ENCODE results near the gene KLHL35.

DNA sequence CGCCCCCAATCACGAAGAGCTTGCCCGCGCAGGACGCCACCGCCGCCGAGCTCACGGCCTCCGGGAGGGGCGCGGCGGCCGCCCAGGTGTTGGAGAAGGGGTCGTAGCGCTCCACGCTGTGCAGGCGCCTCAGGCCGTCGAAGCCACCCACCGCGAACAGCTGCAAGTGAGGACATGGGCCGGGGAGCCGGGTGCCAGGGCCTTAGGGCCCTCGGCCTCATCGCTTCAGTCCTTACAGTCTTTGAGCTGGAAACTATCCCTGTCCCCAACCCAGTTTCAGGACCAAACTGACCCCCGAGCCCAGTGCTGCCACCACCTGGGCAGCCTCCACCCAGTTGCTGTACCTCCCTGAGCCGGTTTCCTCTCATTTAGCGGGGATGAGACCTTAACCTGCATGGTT, 7.6 kb downstream of the KLHL35 start:
- TF ChIP-seq EZH2 (IDR thresholded peaks at IDR 0.05; ENCODE audit: low read length, missing control alignments): no peak
- TF ChIP-seq, protein P1, sequence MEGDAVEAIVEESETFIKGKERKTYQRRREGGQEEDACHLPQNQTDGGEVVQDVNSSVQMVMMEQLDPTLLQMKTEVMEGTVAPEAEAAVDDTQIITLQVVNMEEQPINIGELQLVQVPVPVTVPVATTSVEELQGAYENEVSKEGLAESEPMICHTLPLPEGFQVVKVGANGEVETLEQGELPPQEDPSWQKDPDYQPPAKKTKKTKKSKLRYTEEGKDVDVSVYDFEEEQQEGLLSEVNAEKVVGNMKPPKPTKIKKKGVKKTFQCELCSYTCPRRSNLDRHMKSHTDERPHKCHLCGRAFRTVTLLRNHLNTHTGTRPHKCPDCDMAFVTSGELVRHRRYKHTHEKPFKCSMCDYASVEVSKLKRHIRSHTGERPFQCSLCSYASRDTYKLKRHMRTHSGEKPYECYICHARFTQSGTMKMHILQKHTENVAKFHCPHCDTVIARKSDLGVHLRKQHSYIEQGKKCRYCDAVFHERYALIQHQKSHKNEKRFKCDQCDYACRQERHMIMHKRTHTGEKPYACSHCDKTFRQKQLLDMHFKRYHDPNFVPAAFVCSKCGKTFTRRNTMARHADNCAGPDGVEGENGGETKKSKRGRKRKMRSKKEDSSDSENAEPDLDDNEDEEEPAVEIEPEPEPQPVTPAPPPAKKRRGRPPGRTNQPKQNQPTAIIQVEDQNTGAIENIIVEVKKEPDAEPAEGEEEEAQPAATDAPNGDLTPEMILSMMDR (conservative IDR thresholded peaks at IDR 0.05 in 1 of 2, IDR thresholded peaks at IDR 0.05 in 1 of 2; ENCODE audit: low read depth in 1 of 2, low read length in 2 of 2): peak; percentile 9 to 35
